Osteoblast (primary cell): ENCODE measurements around the gene GINM1. TPM values are rescaled to one million over a fixed set of nuclear protein-coding genes. Genes with fewer than 3 reads are reported as not detected.

Experiments
- DNase-seq: peaks from one replicate; pipeline ENCODE4 v3.0.0; 2011; ENCODE audit warnings: low spot score, mixed read lengths; ENCODE audit not compliant: insufficient read length; ENCODE audit errors: missing footprints
- H2AFZ ChIP-seq: 2 replicates; pipeline ENCODE4 v1.6.0; 2011; ENCODE audit warnings: mild to moderate bottlenecking, low read length
- H3K27ac ChIP-seq: 2 replicates; pipeline ENCODE4 v1.5.1; 2011; ENCODE audit warnings: mild to moderate bottlenecking, low read depth, low read length, moderate library complexity
- H3K27me3 ChIP-seq: 2 replicates; pipeline ENCODE4 v1.6.0; 2012; ENCODE audit warnings: mild to moderate bottlenecking, control low read depth, inconsistent platforms, low read length, moderate library complexity; ENCODE audit not compliant: insufficient read depth
- H3K36me3 ChIP-seq: 2 replicates; pipeline ENCODE4 v1.5.1; 2011; ENCODE audit warnings: mild to moderate bottlenecking, low read length, control low read depth, moderate library complexity; ENCODE audit not compliant: insufficient read depth
- H3K4me1 ChIP-seq: 2 replicates; pipeline ENCODE4 v1.5.1; 2011; ENCODE audit warnings: mild to moderate bottlenecking, low read length, control low read depth, moderate library complexity; ENCODE audit not compliant: insufficient read depth
- H3K4me2 ChIP-seq: 2 replicates; pipeline ENCODE4 v1.6.0; 2011; ENCODE audit warnings: mild to moderate bottlenecking, low read length; ENCODE audit not compliant: insufficient read depth
- H3K4me3 ChIP-seq: fragments of 200-600 bp; sonication (generic); 3 replicates; pipeline ENCODE4 v1.5.1; 2012; ENCODE audit warnings: mild to moderate bottlenecking, low read length, inconsistent platforms; ENCODE audit not compliant: insufficient read depth
- H3K79me2 ChIP-seq: 2 replicates; pipeline ENCODE4 v1.6.0; 2012; ENCODE audit warnings: mild to moderate bottlenecking, low read length, control low read depth, inconsistent platforms; ENCODE audit not compliant: insufficient read depth
- H3K9me3 ChIP-seq: 2 replicates; pipeline ENCODE4 v1.5.1; 2011; ENCODE audit warnings: low read depth, low read length, control low read depth
- H4K20me1 ChIP-seq: 2 replicates; pipeline ENCODE4 v1.6.0; 2012; ENCODE audit warnings: mild to moderate bottlenecking, low read length, control low read depth; ENCODE audit not compliant: insufficient read depth
- total RNA-seq: library from RNA; depleted of rRNA; stranded (reverse); fragments of >200 nt; gene quantifications from 2 replicates; pipeline ENCODE4 v1.2.3, GENCODE V29; 2012
- TF ChIP-seq, protein P1 (sequence below): IDR thresholded peaks from 2 replicates; pipeline ENCODE4 v1.5.1; 2011; ENCODE audit warnings: mild to moderate bottlenecking, low read depth, low read length, moderate library complexity; ENCODE audit errors: extremely low read depth

The GINM1 gene
- total RNA-seq, 1 donor = 75.3 TPM

- H3K4me2 ChIP-seq = no peak overlapping the region
Measured at GRCh38 chr6:149558029-149558428, 8.1 kb upstream of the GINM1 start.

DNA sequence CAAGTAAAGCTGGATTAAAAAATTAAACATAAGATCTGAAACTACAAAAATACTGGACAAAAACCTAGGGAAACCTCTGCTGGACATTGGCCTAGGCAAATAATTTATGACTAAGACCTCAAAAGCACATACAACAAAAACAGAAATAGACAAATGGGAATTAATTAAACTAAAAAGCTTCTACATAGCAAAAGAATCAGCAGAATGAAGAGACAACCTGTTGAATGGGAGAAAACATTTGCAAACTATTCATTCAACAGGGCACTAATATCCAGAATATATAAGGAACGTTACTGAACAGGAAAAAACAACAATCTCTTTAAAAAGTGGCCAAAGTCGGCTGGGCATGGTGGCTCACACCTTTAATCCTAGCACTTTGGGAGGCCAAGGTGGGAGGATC is 6.8 kb upstream of the GINM1 start:
- H3K79me2 ChIP-seq = no peaks in the 10 kb centered on the region
- TF ChIP-seq, protein P1, sequence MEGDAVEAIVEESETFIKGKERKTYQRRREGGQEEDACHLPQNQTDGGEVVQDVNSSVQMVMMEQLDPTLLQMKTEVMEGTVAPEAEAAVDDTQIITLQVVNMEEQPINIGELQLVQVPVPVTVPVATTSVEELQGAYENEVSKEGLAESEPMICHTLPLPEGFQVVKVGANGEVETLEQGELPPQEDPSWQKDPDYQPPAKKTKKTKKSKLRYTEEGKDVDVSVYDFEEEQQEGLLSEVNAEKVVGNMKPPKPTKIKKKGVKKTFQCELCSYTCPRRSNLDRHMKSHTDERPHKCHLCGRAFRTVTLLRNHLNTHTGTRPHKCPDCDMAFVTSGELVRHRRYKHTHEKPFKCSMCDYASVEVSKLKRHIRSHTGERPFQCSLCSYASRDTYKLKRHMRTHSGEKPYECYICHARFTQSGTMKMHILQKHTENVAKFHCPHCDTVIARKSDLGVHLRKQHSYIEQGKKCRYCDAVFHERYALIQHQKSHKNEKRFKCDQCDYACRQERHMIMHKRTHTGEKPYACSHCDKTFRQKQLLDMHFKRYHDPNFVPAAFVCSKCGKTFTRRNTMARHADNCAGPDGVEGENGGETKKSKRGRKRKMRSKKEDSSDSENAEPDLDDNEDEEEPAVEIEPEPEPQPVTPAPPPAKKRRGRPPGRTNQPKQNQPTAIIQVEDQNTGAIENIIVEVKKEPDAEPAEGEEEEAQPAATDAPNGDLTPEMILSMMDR = no peak
- no peaks in the 10 kb centered on the region for H3K36me3 ChIP-seq
- H3K4me2 ChIP-seq = no peak overlapping the region
- H3K4me1 ChIP-seq = peaks cover 12% of the 10 kb centered on the region
- no peak overlapping the region for H3K4me3 ChIP-seq
- no peaks in the 10 kb centered on the region for H4K20me1 ChIP-seq
- H3K9me3 ChIP-seq = no peaks in the 10 kb centered on the region
- no peak for DNase-seq
- no peak overlapping the region for H3K27ac ChIP-seq
- no peak overlapping the region for H2AFZ ChIP-seq
- peaks cover 9% of the 10 kb centered on the region for H3K27me3 ChIP-seq

More at GRCh38 chr6:149558029-149558428, 8.1 kb upstream of the GINM1 start:
- Histone ChIP-seq H3K27me3 (peaks cover 9% of the 10 kb centered on the region), H4K20me1 (no peaks in the 10 kb centered on the region), H3K79me2 (no peaks in the 10 kb centered on the region), H3K9me3 (no peaks in the 10 kb centered on the region), H3K36me3 (no peaks in the 10 kb centered on the region), H3K4me3 (no peak overlapping the region), H3K4me1 (peaks cover under 1% of the 10 kb centered on the region), H2AFZ (no peak overlapping the region), H3K27ac (no peak overlapping the region)
- DNase-seq = no peak
- TF ChIP-seq, protein P1 = no peak

DNA sequence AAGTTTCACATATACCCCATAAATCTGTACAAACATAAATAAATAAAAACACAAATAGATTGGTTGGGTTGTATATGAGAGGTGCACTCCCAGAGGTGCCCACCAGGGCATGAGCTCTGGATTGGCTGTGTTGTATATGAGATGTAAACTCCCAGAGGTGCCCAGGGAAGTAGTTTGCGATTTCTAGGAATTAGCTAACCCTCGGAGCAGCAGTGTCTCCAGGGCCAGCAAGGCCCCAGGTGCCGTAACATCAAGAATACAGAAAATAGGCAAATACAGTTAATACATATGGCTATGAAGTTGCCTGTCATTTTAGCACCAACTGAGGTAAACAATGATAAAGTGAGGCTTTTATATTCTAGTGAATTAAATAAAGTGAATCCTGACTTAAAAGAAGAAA is 5.4 kb upstream of the GINM1 start:
- peaks cover 6% of the 10 kb centered on the region for H3K27me3 ChIP-seq
- no peak overlapping the region for H2AFZ ChIP-seq
- H3K79me2 ChIP-seq = no peaks in the 10 kb centered on the region
- H3K27ac ChIP-seq = no peak overlapping the region
- peaks cover 17% of the 10 kb centered on the region for H3K4me1 ChIP-seq
- H3K36me3 ChIP-seq = no peaks in the 10 kb centered on the region
- H3K4me3 ChIP-seq = no peak overlapping the region
- TF ChIP-seq, protein P1 = peak; percentile 61
- no peaks in the 10 kb centered on the region for H3K9me3 ChIP-seq
- H4K20me1 ChIP-seq = no peaks in the 10 kb centered on the region
- H3K4me2 ChIP-seq = no peak overlapping the region
- DNase-seq = no peak

GRCh38 chr6:149563203-149563927 is 2.8 kb upstream of the GINM1 start:
- TF ChIP-seq, protein P1 = no peak
- H3K9me3 ChIP-seq = no peaks in the 10 kb centered on the region
- H3K36me3 ChIP-seq = no peaks in the 10 kb centered on the region
- H3K27ac ChIP-seq = no peak overlapping the region
- DNase-seq = peak; percentile 94
- H3K4me2 ChIP-seq = peak overlapping the region; percentile 32
- H3K79me2 ChIP-seq = peaks cover 21% of the 10 kb centered on the region
- H3K4me1 ChIP-seq = peaks cover 25% of the 10 kb centered on the region
- H2AFZ ChIP-seq = no peak overlapping the region
- peaks cover 14% of the 10 kb centered on the region for H4K20me1 ChIP-seq
- H3K27me3 ChIP-seq = peaks cover 6% of the 10 kb centered on the region
- H3K4me3 ChIP-seq = no peak overlapping the region
